AG04450 (cell line): Measurements from ENCODE around the gene FAM135A. TPM values are rescaled to one million over a fixed set of nuclear protein-coding genes. Genes with fewer than 3 reads are reported as not detected.

Experiments used
- CTCF ChIA-PET: fragments of 300-600, 350-600 bp; formaldehyde crosslinking; extraction: SDS; loops from one replicate; lab custom pipeline; 2022; ENCODE audit warnings: antibody characterized with exemption, inconsistent platforms; lab: Charles Lee
- POLR2A ChIA-PET: fragments of 350-600 bp; formaldehyde crosslinking; extraction: SDS; loops from one replicate; lab custom pipeline; 2021; ENCODE audit warnings: antibody characterized with exemption, inconsistent platforms; lab: Yijun Ruan, JAX
- DNase-seq: peaks from one replicate; pipeline ENCODE4 v3.0.0-alpha.2; 2011; ENCODE audit warnings: low read depth, low spot score
- H3K27ac ChIP-seq: one replicate; pipeline ENCODE4 v1.5.1; 2012; ENCODE audit warnings: low read depth, low read length, control low read depth
- H3K27me3 ChIP-seq: one replicate; pipeline ENCODE4 v1.6.0; 2012; ENCODE audit warnings: low read length; ENCODE audit not compliant: control insufficient read depth, insufficient read depth
- H3K4me3 ChIP-seq: 2 replicates; pipeline ENCODE4 v1.5.1; 2011; ENCODE audit warnings: mild to moderate bottlenecking, low read depth, low read length, control low read depth
- H3K9me3 ChIP-seq: 2 replicates; pipeline ENCODE4 v1.5.1; 2012; ENCODE audit warnings: low read length; ENCODE audit not compliant: control insufficient read depth, insufficient read depth
- CTCF ChIP-seq: IDR thresholded peaks from 2 replicates; pipeline ENCODE4 v1.5.1; 2011; ENCODE audit warnings: low read depth, low read length, control low read depth, inconsistent platforms
- polyA plus RNA-seq: library from polyadenylated mRNA; depleted of rRNA; stranded (reverse); fragments of >200 nt; gene quantifications from 2 replicates; pipeline ENCODE4 v1.2.3, GENCODE V29; 2011

FAM135A gene
- polyA plus RNA-seq, 1 experiment: 9.8 TPM

DNA sequence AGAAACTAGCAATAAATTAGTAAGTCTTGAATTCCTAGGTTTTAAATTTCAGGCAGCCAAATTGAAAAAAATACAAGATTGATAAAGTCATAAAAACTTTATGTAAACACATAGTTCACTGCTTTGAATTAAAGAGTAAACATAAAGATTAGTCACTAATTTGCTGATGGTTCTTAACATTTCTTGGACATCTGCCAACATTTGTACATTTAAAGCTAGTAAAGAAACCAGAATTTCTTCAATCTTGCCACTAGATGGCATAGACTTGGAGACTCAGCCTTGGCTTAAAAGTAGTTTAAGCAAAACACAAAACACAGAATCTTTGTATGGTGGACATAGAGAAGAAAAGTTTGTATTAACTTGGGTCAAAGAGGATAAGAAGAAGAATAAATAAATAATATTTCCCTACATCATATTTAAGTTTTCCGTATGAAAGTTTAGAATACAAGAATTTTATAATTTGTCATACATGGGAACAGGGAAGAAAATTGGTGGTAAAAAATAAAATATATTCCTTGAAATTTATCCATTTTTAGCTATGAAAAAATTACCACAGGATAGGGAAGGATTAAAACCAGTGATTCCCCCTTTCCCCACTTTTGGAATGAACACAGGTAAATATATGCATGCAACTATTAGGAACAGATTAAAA lies 41.7 kb upstream of the FAM135A start:
- no peaks in the 10 kb centered on the region for H3K9me3 ChIP-seq
- TF ChIP-seq CTCF: peak; percentile 87
- H3K27me3 ChIP-seq: peaks cover 22% of the 10 kb centered on the region
- peak; percentile 54 for DNase-seq
- ChIA-PET CTCF (interaction anchor here (0.5 to 5.6 kb wide), 22 partner anchors 13 to 1735 kb away, joined by 3 to 136 read pairs (median 4); partner anchors contain the start of gene FAM135A), POLR2A (interaction anchor here (0.6 to 0.7 kb wide), 2 partner anchors 42 to 518 kb away, joined by 3 to 7 read pairs; partner anchors contain the start of gene FAM135A)
- H3K27ac ChIP-seq: no peak overlapping the region
- no peak overlapping the region for H3K4me3 ChIP-seq

DNA sequence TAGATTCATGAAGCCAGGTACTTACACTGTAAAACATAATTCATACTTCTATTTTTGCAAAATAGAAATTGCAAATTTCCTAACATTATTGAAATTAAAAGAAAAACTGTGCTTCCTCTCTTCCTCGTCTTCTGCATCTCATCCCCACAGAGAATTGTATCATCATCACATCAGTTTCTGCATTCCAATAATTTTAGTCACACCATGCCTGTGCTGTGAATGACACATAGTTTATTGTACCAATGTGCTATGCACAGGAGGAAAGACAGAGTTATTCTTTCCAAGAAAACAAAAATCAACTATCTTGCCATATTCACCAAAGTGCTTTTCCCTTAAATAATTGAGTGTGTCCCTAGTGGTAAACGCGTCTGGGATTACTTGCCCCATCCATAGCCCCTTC lies 38.1 kb upstream of the FAM135A start:
- peaks cover 4% of the 10 kb centered on the region for H3K27me3 ChIP-seq
- H3K4me3 ChIP-seq: no peak overlapping the region
- no peak for DNase-seq
- ChIA-PET CTCF (interaction anchor here (1.2 to 1.6 kb wide), 2 partner anchors 36 to 65 kb away, joined by 3 to 5 read pairs; no protein-coding TSS in a partner anchor), POLR2A (no interaction called here)
- no peaks in the 10 kb centered on the region for H3K9me3 ChIP-seq
- no peak overlapping the region for H3K27ac ChIP-seq
- TF ChIP-seq CTCF: no peak

DNA sequence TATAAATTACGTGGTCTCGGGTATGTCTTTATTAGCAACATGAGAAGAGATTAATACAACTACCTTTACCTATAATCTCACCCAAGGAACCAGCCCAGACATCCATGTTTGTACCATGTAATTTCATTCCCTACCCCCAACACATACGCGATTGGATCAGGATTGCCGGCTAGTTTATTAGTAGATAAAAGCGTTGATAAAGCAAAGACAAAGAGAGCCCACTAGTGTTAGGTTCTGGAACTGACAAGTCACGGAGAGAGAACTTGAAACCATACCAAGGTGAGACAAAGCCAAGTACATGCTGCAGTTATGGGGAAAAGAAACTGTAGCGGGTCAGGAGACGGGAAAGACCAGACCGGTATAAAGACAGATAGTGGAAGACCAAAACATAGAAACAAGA lies 37.4 kb upstream of the FAM135A start:
- Histone ChIP-seq H3K9me3 (no peaks in the 10 kb centered on the region), H3K27ac (no peak overlapping the region), H3K27me3 (no peaks in the 10 kb centered on the region), H3K4me3 (no peak overlapping the region)
- TF ChIP-seq CTCF: peak; percentile 23; the same call in 1 of the 2 replicates
- CTCF ChIA-PET: interaction anchor here (1.6 kb wide), 1 partner anchor 66 kb away, joined by 5 read pairs; no protein-coding TSS in a partner anchor
- DNase-seq: no peak
- POLR2A ChIA-PET: no interaction called here

DNA sequence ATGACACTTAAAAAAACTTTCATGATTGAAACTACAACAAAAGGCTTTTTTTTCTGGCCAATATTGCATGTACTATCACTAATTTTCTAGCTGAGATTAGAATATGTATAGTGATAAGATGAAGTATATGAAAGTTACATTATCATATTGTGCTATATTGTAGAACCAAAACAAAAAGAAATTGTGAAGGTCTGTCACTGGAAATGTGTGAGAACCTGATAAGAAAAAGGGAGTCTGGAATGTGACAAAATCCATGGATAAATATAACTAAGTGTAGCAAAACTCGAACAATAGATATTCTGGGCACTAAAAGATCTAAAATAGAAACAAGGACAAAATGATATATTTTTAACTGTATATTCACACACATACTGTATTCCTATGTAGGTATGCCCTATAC lies 36.7 kb upstream of the FAM135A start:
- Histone ChIP-seq H3K27ac (no peak overlapping the region), H3K4me3 (no peak overlapping the region), H3K27me3 (no peaks in the 10 kb centered on the region), H3K9me3 (no peaks in the 10 kb centered on the region)
- DNase-seq: no peak
- CTCF ChIA-PET: interaction anchor here (1.6 kb wide), 1 partner anchor 156 kb away, joined by 6 read pairs; no protein-coding TSS in a partner anchor
- POLR2A ChIA-PET: no interaction called here
- no peak for TF ChIP-seq CTCF

DNA sequence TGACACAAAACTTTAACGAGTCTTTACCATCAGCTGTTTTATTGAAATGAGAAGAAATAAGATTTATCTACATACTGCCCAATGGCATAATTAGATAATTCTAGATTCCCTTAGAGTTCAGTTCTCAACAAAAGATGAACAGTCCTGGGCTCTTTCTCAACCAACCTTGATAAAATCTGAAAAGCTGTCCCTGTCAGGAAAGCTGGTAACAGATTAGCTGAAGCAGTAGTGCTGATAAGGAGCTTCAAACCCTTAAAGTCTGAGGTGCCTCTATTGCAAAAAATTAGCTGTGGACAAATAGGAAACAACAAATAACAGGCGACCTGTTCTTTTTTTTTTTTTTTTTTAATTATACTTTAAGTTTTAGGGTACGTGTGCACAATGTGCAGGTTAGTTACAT lies 35.9 kb upstream of the FAM135A start:
- Histone ChIP-seq H3K27me3 (no peaks in the 10 kb centered on the region), H3K27ac (no peak overlapping the region), H3K4me3 (no peak overlapping the region), H3K9me3 (no peaks in the 10 kb centered on the region)
- ChIA-PET POLR2A (no interaction called here), CTCF (interaction anchor here (1.0 to 1.6 kb wide), 2 partner anchors 8 to 156 kb away, joined by 5 to 6 read pairs; no protein-coding TSS in a partner anchor)
- no peak for TF ChIP-seq CTCF
- no peak for DNase-seq
